D721Med (cell line): Measurements from ENCODE around the gene RNF44.

Source experiments
- DNase-seq: peaks from one replicate; pipeline ENCODE4 v3.0.0; 2011; ENCODE audit warnings: low spot score; ENCODE audit not compliant: insufficient read length
- FAIRE-seq: peaks from 2 replicates; lab custom pipeline; 2011; peaks lifted over from hg19 to GRCh38; lab: Jason Lieb, UNC
- CTCF ChIP-seq: IDR thresholded peaks from 2 replicates; pipeline ENCODE4 v1.5.1; 2012; ENCODE audit warnings: mild to moderate bottlenecking, control low read depth; ENCODE audit not compliant: insufficient read depth; ENCODE audit errors: missing control alignments

The RNF44 gene

DNA sequence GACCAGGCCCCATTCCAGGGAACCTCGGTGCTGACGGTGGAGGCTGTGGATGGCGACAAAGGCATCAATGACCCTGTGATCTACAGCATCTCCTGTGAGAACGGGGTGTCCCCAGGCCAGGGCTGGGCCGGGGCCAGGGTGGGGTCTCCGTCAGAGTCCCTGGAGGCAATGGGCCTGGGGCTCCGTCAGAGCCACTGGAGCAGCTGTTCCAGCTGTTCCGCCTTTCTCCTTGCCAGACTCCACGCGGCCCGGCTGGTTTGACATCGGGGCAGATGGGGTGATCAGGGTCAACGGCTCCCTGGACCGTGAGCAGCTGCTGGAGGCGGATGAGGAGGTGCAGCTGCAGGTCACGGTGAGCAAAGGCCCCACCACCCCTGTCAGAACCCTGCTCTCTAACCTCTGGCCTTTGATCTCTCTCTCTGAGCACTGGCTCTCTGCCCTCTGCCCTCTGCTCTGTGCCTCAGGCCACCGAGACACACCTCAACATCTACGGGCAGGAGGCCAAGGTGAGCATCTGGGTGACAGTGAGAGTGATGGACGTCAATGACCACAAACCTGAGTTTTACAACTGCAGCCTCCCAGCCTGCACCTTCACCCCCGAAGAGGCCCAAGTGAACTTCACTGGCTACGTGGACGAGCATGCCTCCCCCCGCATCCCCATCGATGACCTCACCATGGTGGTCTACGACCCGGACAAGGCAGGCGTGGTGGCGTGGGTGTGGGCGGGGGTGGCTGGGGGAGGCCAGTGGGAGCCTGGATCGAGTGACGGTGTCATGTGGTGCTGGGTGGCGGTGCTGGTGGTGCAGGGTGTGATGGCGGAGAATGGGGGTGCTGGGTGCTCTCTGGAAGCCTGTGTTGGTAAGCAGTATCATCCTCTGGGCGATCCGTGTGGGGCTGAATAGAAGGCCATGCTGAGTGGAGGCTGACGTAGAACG, 38.6 kb upstream of the RNF44 start:
- no peak for FAIRE-seq
- no peak for TF ChIP-seq CTCF

DNA sequence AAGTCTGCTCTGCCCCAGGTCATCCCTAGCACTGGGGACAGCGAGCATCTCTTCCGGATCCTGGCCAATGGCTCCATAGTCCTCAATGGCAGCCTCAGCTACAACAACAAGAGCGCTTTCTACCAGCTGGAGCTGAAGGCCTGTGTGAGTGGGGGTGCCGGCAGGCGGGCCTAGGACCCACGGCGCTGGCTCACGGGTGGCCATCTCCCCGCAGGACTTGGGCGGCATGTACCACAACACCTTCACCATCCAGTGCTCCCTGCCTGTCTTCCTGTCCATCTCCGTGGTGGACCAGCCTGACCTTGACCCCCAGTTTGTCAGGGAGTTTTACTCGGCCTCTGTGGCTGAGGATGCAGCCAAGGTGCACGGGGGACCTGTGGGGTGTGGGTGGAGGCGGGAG, 37.9 kb upstream of the RNF44 start:
- FAIRE-seq (no peak), DNase-seq (no peak)
- no peak for TF ChIP-seq CTCF

More for the DNA sequence above, 38.6 kb upstream of the RNF44 start:
- no peak for DNase-seq

GRCh38 chr5:176574297-176574591, 37.0 kb upstream of the RNF44 start:
- TF ChIP-seq CTCF, result no peak
- no peak for FAIRE-seq
- DNase-seq, result no peak

- FAIRE-seq, result no peak
- peak; percentile 66 for TF ChIP-seq CTCF
- peak; percentile 84 for DNase-seq
These were observed 36.5 kb upstream of the RNF44 start for GRCh38 chr5:176573564-176574296.

DNA sequence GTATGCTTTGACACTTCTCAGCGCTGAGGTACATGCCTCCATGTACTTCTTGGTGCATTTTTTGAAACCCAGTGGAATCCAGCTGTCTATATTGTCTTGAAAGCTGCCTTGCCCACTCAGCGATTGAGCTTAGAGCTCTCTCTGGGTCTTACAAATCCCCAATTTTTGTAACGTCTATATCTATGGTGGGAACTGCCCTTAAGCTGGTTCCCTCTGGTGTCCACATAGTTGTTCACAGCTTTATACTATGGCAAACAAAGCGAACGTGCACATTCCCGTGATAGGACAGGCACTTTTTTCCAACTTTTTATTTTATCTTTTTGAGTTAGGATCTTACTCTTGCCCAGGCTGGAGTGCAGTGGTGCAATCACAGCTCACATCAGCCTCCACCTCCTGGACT, 32.8 kb upstream of the RNF44 start:
- FAIRE-seq (no peak), DNase-seq (no peak)
- TF ChIP-seq CTCF, result peak; percentile 9

- FAIRE-seq, result no peak
- no peak for DNase-seq
- TF ChIP-seq CTCF, result no peak
These were observed 31.5 kb upstream of the RNF44 start for GRCh38 chr5:176568657-176569056.
